ENCODE data around the gene MAP3K5.

DNA sequence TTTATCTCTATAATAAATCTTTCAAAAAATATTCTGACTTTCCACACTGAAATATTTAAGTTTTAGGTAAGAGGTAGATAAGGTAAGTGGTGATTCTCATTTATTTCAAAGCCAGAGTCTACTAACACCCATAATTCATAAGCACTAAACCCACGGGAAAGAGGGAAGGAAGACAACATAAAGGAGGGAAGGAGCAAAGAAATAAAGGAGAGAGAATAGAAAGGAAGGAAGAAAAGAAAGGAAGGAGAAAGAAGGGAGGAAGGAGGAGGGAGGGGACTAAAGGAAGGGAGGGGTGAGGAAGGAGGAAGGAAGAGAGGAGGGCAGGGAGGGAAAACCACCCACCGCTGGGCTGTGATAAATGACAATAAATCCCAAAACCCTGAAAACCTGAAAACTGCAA lies 25.2 kb downstream of the MAP3K5 start:
- TF ChIP-seq EP300 (IDR thresholded peaks at IDR 0.05; ENCODE audit: low read length), result no peak
- TF ChIP-seq KDM1A (IDR thresholded peaks at IDR 0.05), result no peak
- TF ChIP-seq, protein P1, sequence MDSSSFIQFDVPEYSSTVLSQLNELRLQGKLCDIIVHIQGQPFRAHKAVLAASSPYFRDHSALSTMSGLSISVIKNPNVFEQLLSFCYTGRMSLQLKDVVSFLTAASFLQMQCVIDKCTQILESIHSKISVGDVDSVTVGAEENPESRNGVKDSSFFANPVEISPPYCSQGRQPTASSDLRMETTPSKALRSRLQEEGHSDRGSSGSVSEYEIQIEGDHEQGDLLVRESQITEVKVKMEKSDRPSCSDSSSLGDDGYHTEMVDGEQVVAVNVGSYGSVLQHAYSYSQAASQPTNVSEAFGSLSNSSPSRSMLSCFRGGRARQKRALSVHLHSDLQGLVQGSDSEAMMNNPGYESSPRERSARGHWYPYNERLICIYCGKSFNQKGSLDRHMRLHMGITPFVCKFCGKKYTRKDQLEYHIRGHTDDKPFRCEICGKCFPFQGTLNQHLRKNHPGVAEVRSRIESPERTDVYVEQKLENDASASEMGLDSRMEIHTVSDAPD (CRISPR knock-in tag; IDR thresholded peaks at IDR 0.05), result no peak
- no peak for TF ChIP-seq NR2C1 (IDR thresholded peaks at IDR 0.05)
- TF ChIP-seq NR2C1 (tag; IDR thresholded peaks at IDR 0.05), result no peak
- TF ChIP-seq CBX5 (IDR thresholded peaks at IDR 0.05; ENCODE audit: borderline replicate concordance, low read depth), result no peak
- TF ChIP-seq, protein P2, sequence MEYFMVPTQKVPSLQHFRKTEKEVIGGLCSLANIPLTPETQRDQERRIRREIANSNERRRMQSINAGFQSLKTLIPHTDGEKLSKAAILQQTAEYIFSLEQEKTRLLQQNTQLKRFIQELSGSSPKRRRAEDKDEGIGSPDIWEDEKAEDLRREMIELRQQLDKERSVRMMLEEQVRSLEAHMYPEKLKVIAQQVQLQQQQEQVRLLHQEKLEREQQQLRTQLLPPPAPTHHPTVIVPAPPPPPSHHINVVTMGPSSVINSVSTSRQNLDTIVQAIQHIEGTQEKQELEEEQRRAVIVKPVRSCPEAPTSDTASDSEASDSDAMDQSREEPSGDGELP (CRISPR knock-in tag; IDR thresholded peaks at IDR 0.05; ENCODE audit: borderline replicate concordance), result no peak
- TF ChIP-seq, protein P3, sequence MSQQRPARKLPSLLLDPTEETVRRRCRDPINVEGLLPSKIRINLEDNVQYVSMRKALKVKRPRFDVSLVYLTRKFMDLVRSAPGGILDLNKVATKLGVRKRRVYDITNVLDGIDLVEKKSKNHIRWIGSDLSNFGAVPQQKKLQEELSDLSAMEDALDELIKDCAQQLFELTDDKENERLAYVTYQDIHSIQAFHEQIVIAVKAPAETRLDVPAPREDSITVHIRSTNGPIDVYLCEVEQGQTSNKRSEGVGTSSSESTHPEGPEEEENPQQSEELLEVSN (IDR thresholded peaks at IDR 0.05; ENCODE audit: borderline replicate concordance in 1 of 2, extremely low read depth in 1 of 2, insufficient read depth in 1 of 2, insufficient read length in 1 of 2, low read depth in 1 of 2, low read length in 1 of 2, poor library complexity in 1 of 2, severe bottlenecking in 1 of 2), result no peak
